GM21390 (cell line): ENCODE data around the gene MAP2K6.

ENCODE experiments used
- ATAC-seq: cut with Tn5 transposase; IDR thresholded peaks from one replicate; pipeline ENCODE4 v1.9.1; 2021; ENCODE audit not compliant: unreplicated experiment

The MAP2K6 gene

DNA sequence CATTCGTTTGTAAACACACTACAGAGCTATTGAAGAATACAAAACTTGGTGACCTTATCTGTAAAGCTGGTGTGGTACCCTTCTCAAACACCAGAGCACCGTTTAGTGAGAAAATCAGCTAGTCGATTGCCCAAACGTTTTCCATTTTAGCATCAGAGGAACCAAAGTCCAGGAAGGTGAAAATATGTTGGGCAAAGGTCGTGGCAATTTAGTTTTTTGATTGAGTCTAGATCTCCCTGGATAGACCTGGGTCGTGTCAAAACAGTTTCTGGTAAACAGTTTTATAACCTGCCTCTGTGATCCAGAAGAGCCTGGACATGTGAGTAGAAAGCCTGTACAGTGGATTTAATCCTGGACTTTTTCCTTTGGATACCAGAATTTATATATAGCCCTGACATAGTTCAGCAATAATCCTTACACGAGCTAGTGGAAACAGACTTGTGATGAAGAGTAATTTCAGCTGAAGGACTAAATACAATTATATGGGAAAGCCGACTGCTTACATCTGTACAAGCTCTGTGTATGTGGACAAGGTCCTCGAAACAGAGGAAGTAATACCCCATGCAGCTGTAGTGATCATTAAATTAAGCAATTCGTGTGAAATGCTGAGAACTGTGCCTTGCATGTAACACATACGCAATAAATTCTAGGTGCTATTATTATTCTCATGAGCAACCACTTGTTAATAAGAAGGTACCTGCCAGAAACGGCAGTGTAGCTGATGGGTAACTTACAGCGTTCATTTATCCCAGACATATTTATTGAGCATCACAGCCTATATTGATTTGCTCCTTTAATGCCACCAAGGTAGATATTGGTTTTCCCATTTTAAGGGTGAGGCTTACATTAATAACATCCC, 72.5 kb downstream of the MAP2K6 start:
- no peak for ATAC-seq

GRCh38 chr17:69489313-69489712, 74.8 kb downstream of the MAP2K6 start:
- no peak for ATAC-seq

DNA sequence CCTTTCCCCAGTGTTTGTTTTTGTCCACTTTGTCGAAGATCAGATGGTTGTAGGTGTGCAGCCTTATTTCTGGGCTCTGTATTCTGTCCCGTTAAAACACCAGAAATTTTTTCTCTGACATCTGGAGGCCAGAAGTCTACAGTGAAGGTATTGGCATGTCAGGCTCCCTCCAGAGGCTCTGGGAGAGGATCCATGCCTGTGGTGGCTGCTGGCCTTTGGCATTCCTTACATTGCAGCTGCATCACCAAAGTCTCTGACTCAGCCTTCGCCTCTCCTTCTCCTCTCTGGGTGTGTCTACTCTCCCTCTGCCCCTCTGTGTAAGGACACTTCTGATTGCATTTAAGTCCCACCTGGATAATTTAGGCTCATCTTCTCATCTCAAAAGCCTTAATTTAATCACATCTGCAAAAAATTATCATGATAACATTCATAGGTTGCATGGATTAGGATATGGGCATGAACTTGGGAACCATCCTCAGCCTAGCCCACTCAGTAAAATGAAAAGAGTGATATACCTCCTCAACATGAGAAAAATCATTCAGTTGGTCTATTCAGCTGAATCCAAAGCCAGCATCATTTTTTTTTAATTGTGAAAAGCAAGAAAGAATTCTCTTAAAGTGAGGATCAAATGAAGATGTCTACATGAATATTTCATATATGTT, 78.0 kb downstream of the MAP2K6 start:
- ATAC-seq = no peak

- ATAC-seq = no peak
Observed at GRCh38 chr17:69495787-69496186, 81.3 kb downstream of the MAP2K6 start.

DNA sequence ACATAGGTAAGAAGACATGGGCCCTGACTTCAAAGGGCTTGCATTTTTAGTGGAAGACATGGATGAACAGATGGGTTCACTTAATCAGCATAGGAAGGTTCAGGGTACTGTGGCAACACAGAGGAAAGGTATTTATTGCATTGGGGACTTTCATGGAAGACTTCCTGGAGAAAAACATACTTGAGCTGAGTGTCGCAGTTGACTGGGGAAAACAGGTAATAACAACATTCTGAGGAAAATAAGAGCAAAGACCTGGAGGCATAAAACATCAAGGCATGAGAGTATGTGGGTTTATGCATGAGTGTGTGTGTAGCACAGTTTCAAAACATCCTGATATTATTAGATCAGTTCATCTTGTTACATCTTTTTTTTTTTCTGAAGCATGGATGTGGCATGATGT, 82.7 kb downstream of the MAP2K6 start:
- no peak for ATAC-seq

GRCh38 chr17:69499318-69499717, 84.8 kb downstream of the MAP2K6 start:
- ATAC-seq = no peak

DNA sequence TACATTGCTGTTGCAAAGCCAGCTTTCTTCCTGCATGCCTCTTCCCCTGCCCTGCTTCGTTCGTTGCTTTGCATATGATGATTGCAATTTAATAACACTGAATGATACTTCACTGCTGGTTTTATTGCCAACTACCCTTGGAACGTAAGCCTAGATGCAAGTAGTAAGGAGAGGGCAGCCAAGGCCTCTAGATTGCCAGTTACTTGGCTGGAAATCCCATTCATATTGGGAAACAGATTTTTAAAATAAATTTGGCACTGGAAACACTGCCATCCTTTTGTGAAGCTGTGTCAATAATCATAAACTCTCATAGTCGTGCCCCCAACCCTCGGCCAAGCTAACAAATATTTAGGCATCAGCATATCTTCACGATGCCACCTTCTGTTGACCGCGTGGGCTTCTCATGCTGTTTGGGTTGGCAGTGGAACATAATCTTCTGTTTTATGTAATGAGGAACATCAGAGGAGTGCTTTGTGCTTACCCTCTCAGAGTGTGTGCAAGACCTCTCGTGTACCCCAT, 86.5 kb downstream of the MAP2K6 start:
- ATAC-seq = no peak

DNA sequence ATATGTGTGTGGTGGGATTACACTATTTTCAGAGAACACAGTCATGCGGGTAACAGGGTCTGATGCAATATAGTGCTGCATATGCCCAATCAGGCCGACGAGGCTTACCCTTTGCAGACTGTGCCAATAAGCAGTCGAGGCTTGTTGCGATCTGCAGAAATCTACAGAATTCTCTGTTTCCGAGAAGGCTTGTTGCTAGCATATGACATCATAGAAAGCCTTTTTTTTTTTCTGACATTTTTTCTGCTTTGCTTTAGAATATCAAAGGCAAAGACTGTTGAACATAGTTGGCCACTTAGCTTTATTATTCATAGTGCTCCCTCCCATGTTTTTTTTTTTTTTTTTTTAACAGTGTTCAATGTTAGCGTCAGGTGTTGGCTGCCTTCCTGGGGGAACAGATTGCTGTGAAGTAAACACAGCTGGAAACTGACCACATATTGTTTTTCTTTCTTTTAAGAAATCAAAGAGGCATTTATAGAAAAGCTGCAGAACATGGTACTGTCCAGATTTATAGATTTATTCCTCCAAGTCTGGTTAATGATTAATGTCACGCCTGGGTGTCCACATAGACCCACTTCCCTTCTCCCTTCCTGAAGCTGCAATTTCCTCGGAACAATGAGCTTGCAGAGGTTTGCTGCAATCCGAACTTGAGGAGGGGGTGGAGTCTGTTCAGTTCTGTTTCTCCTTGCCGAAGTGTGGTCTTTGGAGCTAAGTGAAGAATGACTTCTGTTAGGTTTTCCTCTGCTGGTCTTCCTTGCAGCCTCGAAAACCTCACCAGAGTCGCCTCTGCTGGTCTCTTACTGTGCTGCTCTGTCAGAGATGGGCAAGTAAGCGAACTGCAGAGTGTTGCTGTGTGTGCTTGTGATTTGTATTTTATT, 87.3 kb downstream of the MAP2K6 start:
- ATAC-seq = peak; percentile 32

DNA sequence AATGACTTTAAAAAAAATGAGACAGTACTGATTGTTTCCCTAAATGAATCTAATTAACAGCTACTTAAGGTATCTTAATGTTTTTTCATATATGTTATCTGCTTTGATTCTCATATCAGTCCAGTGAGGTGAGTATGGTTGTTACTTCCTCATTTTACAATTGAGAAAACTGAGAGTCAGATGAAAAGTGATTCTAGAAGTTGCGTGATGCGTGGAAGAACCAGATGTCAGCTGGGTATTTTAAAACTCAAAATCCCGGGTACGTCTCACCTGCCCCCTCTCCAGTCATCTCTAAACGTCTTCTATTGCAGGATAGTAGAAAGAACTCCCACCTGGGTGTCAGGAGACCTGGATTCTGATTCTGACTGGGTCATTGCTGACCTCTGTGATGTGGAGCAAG, 89.2 kb downstream of the MAP2K6 start:
- peak; percentile 86 for ATAC-seq

DNA sequence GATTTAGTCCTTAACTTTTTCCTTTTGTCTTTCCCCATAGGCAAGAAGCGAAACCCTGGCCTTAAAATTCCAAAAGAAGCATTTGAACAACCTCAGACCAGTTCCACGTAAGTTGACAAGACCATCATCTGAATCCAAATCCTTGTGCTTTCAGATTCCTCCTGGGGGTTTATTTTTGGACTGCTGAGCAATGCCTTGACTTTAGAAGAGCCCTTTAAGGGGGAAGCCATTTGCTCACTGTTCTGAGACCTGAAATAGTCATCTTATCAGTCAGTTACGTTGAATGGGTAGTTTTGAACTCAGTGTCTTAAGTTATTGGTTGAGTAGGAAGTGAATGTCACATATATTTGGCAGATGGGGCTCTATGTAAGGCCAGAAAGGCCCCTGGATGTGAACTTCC, 91.2 kb downstream of the MAP2K6 start:
- ATAC-seq = no peak

DNA sequence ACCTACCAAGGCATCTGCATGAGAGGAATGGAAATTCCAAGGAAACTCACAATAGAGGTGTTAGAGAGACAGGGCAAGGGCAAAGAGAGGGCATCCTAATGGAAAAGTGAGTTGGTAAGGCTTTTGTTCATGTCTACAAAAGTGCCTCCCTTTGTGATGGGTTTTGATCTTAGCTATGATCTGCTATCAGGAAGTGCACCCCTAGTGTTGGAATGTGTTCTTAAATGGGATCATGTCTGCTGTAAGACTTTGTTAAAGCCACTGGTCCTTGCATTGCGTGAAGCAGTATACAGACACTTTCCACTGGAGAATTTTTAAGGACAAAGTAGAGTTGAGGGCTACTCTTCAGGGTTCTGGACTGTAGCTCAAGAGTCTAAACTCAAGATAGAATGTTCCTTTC, 92.0 kb downstream of the MAP2K6 start:
- ATAC-seq = no peak

- ATAC-seq = no peak
Observed at GRCh38 chr17:69508814-69509213, 94.3 kb downstream of the MAP2K6 start.

DNA sequence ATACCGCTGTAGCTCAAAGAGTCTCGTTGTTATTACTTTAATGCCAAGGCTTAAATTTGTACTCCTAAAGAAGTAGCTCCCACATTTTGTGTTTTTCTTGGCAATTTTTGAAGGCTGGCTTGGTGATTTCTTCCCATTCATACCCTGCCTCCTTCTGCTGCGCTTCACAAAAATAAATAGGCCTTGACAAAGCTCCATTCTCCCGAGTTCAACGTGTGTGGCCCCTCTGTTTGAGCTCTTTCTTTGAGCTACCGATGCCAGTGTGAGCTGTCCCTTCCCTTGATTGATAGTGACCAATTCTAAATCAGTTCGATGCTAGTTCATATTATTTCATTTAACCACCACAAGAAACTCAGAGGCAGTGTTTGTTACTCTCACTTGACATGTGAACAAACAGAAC, 96.8 kb downstream of the MAP2K6 start:
- ATAC-seq = no peak

GRCh38 chr17:69512946-69513345, 98.4 kb downstream of the MAP2K6 start:
- ATAC-seq = no peak

DNA sequence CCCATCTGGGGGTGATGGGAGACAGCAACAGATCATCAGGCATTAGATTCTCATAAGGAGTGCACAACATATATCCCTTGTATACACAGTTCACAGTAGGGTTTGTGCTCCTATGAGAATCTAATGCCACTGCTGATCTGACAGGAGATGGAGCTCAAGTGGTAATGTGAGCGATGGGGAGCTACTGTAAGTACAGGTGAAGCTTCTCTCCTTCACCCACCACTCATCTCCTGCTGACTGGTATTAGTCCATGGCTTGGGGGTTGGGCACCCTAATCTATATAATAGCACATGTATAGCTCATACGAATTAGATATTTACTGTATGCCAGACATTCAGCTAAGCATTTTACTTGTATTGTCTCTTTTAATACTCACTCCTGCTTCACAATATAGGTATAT, 101.7 kb downstream of the MAP2K6 start:
- no peak for ATAC-seq

DNA sequence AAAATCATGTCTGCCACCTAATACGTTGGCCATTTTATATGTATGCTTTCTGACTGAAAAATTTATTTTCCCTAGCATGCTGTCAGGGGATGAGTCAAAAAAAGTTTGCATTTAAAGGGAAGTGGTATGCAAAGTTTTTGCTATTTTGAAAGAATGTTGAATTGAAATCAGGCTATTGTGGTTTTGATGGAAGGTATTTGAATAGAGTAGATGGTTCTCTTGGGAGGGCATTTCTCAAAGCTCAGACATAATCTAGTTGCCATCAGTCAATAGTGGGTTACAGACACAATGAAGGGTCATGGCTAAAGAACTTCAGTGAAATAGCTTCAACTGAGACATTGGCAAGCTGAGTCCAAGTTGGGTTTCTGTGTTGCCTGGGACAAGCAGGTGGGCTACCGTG, 102.4 kb downstream of the MAP2K6 start:
- ATAC-seq = peak; percentile 93

GRCh38 chr17:69518951-69519350, 104.5 kb downstream of the MAP2K6 start:
- ATAC-seq = no peak

- peak; percentile 65 for ATAC-seq
Observed at GRCh38 chr17:69523244-69523861, 108.9 kb downstream of the MAP2K6 start.

DNA sequence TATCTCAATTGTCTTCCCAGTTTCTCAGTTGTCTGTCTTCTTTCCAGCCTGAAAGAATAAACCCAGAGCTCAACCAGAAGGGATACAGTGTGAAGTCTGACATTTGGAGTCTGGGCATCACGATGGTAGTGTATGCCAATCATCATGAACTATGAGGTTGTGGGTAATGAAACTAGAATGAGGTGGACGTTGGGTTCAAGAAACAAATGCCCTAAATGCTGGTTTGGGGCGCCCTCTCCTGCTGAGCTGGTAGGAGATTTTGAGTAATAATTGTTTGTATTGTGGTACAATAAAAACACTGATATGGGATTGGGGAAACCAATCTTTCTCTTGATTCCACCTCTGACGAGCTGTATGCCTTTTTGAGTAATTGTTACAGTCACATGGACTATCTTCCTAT, 110.4 kb downstream of the MAP2K6 start:
- ATAC-seq = no peak

DNA sequence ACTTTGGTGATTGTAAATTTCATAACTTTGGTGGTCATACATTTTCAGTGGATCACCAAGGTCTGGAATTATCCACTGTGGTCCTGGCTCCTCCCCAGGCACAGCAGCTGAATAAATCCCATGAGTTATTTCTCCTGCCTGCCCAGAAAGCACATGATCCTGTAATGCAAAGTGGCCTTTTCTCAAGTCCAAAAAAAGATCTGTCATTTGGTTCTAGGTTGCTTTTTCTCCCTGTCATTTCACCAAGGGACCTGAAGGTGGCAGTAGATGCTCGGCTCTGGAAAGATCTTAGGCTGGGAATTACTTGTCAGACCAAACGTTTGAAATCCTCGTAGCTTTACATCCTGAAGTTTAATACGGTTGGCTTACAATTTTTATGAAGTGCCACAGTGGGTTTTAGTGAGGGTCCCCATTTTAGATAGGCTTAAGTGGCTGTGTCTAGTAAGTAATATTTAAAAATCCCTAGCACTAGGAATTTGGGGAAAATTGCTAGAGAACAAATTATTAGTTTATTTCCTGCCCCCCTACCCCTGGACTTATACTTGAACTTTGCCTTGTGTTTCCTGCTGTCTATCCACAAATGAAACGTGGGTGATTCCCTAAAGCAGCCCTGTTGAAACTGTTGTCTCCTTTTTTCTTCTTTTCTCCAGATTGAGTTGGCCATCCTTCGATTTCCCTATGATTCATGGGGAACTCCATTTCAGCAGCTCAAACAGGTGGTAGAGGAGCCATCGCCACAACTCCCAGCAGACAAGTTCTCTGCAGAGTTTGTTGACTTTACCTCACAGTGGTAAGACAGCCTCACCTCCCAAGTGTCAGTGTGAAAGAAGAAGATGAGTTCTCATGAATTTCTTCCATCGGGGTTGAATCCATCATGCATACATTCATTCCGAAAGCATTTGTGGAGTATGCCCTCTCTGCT, 111.7 kb downstream of the MAP2K6 start:
- ATAC-seq = peak; percentile 45
